ENCODE results near the gene ACAD8.

- no peak for TF ChIP-seq CTCF (optimal IDR thresholded peaks at IDR 0.05 in 1 of 3, IDR thresholded peaks at IDR 0.05 in 1 of 3, conservative IDR thresholded peaks at IDR 0.05 in 1 of 3; ENCODE audit: extremely low read depth in 1 of 3, insufficient read depth in 2 of 3, low read length in 3 of 3)
- TF ChIP-seq EZH2 (IDR thresholded peaks at IDR 0.05; ENCODE audit: low read length), result no peak
Measured at GRCh38 chr11:134242376-134242775, 11.0 kb upstream of the ACAD8 start.

All from keratinocyte (primary cell).